HG02571 (cell line): ENCODE results near the gene CPE.

Experiments used
- ATAC-seq: cut with Tn5 transposase; IDR thresholded peaks from one replicate; pipeline ENCODE4 v1.9.1; 2021; ENCODE audit warnings: mild to moderate bottlenecking, moderate library complexity; ENCODE audit not compliant: unreplicated experiment

Gene CPE

DNA sequence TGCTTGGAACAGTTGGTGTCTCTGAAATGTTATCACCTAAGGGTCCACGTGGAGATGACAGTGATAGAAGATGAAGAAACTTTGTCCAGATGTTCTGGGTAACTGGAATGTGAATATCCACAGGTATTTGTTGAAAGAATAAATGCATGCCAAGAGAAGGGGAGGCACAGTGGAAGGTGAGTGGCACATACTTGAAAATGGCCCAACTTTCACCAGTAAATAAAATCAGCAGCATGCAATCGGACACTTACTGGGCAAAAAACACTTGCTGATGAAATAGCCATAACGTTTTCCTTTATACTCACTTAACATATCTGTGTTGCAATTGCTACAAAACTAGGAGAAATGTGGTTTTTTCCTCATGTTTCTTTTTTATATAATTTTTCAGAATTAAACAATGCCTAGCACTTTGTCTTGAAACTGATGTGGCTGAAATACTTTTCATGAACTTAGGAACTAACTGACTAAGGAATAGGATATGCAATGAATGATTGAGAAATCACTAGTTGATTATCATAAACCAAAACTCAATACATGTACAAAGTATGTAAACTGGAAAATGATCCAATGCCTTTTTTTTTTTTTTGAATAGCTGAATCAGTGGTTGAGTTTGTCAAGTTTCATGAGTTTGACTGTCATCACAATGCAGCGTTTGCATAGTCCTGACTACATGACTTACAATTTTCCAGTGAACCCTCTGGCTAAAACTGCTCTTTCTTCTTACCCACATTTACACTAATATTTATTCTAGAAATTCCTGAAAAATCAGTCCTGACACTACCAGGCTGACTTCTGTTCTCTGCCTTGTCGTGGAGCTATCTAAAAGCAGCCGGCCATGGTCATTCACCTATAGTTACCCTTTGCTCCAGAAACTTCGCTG lies 127.4 kb downstream of the CPE start:
- ATAC-seq = no peak

DNA sequence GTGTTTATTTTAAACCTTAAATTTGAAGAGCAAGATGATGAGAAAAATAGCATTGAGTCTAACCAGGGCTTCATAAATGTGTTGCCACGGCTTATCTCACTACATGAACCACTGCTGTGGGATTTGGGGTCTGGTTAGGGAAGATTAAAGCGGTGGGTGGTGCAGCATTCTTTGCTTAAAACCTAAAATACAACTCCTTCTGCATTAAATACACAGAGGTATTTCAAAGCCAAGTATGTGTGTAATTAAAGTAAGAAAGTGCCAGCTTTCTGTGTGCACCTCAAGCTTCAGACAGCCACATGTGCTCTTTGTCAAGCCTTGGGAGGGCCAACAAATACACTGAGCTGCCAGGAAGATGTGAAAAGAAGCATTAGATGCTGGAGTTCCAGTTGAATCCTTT lies 128.0 kb downstream of the CPE start:
- no peak for ATAC-seq

DNA sequence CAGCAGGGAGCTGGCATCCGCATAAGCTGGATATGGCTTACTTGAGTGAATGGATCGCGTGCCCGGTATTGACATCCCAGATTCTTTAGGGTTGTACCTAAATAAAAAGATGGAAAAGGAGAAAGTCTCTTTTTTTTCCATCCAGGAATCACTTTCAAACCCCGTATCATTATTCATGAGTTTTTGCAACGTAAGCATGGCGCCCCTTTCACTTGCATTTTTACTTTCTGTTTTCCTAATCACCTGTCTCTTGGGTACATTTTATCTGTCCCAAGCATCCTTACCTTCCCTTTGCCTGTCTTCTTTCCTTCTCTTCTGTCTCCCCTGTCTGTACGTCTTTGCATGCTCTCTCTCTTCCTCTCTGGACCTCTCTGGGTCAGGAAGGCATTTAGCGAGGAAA lies 128.6 kb downstream of the CPE start:
- ATAC-seq = no peak

DNA sequence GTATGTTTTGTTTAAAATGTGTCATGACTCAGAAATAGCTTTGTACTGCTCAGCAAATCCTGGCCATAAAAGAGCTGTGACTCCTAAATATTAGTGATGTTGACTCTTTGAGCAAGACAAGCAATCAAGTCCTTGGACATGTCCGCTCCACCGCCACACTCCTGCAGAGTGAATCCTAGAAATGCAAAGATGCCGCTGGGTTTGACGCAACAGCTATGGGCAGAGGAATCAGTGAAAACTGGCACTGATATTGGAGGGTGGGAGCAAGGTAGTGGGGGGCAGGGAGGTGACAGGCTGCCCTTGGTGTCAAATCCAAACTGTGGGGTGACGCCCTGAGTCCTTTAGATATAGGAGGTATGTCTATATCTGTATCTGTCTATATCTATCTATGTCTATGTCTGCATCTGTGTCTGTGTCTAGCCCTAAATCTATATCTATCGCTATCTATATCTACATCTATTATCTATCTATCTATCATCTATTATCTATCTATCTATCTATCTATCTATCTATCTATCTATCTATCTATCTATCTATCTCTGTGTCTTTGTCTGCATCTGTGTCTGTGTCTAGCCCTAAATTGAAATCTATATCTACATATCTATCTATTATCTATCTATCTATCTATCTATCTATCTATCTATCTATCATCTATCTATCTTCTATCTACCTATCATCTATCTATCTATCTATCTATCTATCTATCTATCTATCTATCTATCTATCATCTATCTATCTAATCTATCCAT lies 129.7 kb downstream of the CPE start:
- ATAC-seq = no peak

DNA sequence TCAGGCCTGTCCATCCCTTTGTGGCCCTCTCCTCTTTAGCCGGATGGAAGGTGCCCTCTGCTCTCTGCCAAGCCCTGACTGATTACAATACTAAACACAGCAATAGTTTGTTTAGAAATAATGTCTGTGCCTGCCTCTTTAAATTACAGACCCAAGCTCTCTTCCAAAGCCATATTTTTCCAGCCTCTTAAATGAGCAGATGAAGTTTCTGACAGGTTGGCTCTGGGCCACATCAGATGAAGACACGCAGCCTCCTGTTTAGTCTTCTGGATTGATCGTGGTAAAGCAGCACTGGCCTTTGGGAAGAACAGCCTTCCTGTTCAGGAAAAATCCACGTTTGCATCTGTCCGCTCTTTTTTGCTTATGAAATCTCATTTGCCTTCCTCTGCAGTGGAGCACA lies 133.6 kb downstream of the CPE start:
- no peak for ATAC-seq

DNA sequence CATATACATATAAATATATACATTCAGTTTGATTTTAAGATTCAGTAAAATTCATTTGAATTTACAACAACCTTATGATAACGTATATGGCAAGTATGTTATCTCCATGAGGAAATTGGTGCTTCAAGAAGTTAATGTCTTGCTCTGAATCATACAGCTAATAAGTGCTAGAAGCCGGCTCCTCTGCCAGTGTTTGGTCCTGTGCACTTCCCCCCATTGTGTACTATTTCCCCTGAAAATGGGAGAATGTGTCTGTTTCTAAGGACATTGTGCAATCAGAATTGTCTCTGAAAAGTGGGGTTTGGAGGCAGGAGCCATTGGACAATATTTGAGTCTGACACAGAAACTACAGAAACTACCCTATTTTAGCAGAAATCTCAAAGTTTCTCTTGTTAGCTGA lies 135.9 kb downstream of the CPE start:
- ATAC-seq = no peak

DNA sequence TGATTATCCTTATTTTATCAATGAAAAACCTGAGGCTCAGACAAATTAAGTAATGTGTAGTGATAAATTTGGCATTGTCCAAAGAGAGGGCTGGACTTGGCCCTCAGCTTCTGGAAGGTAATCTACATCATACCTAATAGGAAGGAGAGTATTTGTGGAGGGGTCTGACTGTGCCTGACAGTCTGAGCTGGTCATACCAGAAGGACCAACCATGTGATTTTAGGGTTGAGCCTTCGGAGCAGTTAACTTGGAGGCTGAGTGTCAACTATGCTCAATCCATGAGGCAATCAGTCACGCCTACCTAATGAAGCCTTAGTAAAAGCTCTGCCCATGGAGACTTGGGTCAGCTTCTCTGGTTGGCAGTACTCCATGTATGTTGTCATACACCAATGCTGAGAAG lies 136.4 kb downstream of the CPE start:
- no peak for ATAC-seq

DNA sequence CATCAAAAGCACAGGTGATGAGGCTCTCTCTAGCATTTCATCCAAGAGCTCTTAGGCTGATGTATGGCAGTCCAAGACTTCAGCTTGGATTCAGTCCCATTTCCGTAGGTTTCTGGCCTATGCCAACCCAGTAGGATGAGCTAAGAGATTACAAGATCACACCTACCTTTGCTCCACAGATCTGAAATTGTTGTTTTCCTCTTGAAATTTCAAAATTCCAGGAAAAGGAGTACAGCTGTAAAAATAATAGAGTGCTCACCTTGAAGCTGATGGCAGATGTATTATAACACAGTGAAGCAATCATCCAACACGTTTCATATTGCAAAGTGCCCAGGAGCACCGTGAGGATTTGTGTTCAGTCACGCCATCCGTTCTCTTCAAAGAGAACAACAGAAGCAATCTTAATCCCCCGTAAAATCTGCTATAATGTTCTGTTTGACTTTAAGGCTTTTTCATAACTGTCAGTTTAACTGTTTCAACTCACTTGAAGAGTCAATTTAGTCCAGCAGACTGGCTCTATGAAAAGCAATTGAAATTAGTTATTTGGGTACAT lies 137.5 kb downstream of the CPE start:
- ATAC-seq = no peak

DNA sequence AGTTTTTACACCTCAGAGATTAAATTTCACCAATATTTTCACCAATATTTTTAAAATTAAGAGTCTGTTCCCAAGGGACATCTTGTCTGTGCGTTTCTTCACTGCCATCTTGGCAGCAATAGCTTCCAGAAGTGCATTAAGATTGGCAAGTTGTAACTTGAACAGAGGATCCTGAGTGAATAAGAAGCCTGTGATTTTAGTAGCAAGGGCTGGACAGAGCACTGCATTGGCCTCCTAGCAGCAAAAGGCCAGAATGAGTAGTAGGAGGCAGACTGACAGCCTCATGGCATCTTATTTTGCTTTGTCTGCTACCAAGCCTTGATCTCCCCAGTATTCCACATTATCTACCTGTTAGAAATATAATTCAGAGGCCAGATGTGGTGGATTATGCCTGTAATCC lies 138.4 kb downstream of the CPE start:
- ATAC-seq = no peak

DNA sequence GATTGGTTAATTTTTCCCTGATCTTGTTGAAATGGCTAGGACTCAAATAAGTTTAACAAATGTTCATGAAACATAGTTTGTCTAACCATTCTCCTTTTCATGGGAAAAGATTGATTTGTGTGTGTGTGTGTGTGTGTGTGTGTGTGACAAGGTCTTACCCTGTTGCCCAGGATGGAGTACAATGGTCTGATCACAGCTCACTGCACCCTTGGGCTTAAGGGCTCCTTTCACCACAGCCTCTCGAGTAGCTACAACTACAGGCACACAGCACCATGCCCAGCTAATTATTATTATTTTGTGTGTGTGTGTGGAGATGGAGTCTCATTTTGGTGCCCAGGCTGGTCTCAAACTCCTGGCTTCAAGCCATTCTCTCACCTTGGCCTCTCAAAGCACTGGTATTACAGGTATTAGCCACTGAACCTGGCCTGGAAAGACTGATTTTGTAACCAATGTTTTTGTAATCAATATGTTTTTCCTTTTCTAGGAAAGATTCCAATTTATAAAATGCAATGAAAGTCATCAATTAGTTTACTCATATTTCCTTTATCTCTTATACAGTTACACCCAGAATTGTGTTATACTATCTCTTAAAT lies 139.3 kb downstream of the CPE start:
- ATAC-seq = no peak

DNA sequence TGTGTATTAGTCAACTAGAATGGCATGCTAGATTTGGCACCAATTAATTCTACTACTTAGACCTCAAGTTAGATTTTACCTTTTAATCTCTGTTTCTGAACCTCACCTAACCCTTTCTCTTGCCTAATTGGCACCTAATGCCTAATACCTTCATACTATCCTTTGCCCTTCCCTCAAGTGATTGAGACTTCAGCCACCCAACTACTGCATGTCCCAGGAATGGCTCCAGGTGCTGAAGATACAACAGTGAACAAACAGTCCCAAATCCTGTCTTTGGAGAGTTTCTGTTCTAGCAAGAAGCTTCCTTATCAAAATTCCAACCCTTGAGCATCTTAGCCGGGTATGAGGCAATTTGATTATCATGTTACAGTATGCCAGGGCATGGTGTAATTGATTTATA lies 139.9 kb downstream of the CPE start:
- ATAC-seq = no peak

DNA sequence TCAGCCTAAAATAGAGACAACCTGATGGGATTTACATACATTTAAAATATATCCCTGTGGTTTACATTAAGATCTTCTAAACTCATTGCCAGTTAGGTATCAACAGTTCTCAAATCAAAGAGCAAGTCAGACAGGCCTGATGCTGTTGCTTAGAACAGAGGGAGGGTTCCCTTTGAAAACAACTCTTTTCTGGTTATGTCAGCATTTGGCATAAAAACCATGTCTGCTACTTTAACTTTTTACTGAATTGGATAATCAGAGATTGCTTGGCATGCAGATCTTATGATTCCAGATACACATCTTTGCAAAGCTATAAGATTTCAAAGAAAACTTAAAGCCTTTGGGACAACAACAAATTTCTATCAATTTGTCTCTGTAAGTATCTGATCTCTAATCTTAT lies 140.8 kb downstream of the CPE start:
- ATAC-seq = no peak

DNA sequence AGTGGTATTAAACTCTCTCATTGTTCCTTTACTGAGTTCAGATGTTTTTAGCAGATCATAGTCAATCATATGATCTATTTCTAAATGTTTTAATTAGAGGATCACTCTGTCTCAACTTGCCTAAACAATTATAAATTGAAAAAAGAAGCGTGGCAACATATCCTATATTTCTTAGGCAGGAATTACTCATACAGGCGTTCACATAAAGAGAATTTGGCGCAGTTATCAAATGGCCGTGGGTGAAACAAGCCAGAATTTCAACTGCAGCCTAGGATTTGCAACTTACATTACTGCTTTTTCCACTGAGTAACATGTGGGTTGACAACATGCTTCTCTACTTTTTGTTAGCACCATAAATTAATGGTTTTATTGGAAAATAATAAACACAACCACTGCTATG lies 141.3 kb downstream of the CPE start:
- no peak for ATAC-seq

DNA sequence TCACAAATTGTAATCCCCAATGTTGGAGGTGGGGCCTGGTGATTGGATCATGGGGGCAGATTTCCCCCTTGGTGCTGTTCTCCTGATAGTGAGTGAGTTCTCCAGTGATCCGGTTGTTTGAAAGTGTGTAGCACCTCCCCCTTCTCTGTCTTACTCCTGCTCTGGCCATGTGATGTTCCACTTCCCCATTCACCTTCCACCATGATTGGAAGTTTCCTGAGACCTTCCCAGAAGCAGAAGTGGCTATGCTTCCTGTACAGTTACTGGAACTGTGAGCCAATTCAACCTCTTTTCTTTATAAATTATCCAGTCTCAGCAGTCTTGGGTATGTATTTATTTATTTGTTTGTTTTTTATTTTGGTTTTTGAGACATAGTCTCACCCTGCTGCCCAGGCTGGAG lies 143.2 kb downstream of the CPE start:
- no peak for ATAC-seq

DNA sequence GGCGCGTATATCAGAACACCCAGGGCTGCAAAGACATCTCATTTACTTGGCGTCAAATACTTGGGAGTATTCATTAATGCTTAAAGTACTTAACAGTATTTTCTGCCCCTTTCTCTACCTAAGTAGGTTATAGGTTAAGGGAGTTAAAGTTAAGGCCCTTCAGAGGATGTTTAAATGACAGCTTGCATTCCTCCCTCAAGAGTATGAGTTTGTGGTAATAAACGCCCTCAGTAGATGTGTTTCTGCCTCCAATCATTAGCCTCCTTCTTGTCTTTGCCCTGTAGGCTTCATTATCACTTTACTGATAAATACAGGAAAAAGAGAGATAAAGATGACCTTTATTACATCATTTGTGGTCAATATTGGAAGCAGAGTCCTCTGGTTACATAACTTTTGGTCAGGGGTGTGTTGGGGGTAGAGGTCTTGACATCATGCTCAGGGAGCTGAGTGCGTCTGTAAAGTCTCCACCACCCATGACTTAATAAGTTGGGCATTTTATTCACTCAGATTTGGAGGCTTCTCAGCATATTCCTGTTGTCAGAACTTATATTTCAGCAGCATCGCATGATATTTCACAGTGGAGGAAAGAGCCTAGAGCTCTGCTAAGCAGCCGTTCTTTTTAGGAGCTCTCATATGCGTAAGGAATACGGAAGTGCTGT lies 145.9 kb downstream of the CPE start:
- no peak for ATAC-seq

DNA sequence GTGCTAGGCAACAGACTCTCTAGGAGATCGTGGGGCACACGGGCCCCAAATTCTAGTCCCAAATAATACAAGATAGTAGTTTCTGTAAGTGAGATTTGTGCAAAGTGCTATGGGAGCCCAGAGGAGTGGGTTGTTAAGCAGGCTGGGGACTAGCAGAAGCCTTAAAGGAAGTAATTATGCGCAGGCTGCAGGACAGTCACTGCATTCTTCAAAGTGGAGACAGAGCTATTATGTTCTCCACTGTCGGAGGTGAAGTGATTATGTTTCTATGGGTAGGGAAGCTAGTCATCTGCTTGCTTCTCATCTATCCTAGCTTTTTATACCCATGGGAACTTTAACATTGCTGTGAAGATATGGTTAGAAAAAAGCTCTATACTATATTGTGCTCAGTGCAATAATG lies 154.2 kb downstream of the CPE start:
- no peak for ATAC-seq

DNA sequence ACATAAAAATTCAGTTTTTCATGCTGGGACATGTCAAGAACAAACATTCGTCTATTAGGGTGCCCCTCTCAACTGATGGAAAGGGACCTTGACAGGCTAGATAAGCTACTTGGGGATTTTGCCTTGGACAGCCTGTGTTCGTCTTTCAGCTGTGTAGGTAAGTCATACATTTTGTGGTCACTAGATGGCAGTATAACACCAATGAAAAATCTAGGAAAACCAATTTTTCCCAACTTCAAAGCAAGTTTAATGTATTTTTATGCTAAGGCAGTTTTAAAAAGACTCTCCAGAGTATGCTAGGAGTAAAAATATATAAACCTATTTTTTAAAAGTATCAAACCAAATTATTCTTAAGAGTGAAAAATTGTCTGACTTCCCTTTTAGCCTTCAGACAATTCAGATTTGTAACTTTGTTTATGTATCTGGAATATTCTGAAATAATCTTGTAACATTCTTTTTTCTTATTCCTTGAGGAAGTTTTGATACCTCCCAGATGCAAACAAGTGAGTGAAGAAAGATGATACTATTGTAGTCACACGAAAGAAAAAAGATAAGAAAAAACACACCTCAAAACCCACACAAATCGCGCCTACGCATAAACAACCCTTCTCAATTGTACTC lies 158.3 kb downstream of the CPE start:
- ATAC-seq = no peak

DNA sequence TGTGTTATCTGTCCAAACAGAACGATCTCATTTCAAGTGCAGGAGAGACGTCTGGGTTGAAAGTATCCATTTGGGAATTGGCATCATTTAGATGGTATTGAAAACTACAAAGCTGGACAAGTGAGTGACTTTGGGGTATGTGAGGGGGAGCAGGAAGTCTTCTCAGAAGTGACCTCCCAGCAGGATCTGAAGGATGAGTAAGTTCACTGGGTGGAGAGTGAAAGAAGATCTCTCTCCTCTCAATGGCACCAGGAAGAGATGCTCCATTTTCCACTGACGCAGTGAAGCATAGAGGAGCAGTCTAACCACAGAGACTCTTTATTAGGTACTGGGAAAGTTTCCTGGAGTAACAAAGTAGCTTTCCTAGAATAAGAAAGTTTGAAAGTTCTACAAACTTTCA lies 161.0 kb downstream of the CPE start:
- no peak for ATAC-seq

DNA sequence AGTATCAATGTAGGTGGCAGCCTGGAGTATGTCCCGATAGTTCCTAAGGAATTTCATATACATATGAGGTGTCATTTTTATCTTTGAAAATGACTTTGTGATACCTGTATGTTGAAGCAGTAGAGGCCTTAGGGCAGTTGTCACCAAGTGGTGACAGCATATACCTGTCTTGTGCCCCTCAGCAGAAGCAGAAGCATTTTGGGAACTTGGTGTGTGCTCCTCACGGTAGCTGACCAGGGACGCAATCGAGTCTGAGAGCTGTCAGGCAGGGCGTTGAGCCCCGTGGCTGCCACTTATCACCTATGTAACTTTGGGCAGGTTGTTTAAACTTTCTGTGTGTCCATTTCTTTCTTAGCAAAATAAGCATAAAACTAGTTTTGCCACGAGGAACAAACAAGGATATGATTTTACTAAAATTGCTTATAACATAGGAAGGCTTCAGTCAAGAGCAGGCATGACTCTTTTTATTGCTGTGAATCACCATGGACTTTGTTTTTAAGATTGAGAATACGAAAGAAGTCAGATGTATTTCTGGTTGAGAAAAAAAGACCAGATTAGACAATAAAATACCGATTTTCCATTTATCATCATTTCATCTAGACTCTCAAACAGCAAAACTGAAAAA lies 161.5 kb downstream of the CPE start:
- no peak for ATAC-seq

DNA sequence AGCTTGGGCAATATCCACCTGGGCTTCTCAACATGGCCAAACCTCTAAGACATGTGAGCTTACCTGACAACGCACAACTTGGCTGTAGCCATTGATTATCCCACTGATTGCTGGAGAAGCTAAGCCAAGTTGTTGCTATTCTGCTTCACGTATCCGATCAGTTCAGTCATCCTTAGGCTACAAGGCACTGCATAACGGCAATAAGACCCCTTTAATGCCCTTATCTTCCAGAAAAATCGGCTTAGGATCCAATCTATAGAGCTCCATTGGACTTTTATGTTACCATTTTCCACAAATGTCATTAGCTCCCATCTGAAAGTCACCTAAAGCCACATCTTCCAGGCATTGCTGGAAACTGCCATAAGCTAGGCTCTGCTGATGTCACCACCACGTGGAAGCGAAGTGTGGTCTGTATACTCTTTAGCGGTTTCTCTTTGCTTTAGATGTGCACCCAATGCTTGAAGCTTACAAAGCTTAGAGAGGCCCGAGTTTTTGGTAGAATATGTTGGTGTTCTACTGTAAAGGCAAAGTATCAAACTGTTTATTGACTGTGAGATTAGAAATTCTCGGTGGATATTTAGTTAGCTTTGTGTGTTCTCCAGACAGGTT lies 163.1 kb downstream of the CPE start:
- ATAC-seq = no peak
